ENCODE results near the gene SCEL.

The SCEL gene

GRCh38 chr13:77529501-77529840 is 6.0 kb upstream of the SCEL start:
- TF ChIP-seq GATA1 (IDR thresholded peaks at IDR 0.05; ENCODE audit: low read depth, low read length), result no peak
- no peak for TF ChIP-seq POLR2A (IDR thresholded peaks at IDR 0.05; ENCODE audit: low read length)
- DNase-seq, result no peak

- DNase-seq, result no peak
- TF ChIP-seq POLR2A (IDR thresholded peaks at IDR 0.05; ENCODE audit: low read length) (no peak), GATA1 (IDR thresholded peaks at IDR 0.05; ENCODE audit: low read depth, low read length) (no peak)
These were observed 4.6 kb upstream of the SCEL start for GRCh38 chr13:77530875-77531274.

- TF ChIP-seq GATA1 (IDR thresholded peaks at IDR 0.05; ENCODE audit: low read depth, low read length) (no peak), POLR2A (IDR thresholded peaks at IDR 0.05; ENCODE audit: low read length) (no peak)
- DNase-seq, result no peak
These were observed 2.5 kb upstream of the SCEL start for GRCh38 chr13:77532983-77533382.

- no peak for DNase-seq
- TF ChIP-seq GATA1 (IDR thresholded peaks at IDR 0.05; ENCODE audit: low read depth, low read length), result no peak
- TF ChIP-seq POLR2A (IDR thresholded peaks at IDR 0.05; ENCODE audit: low read length), result no peak
These were observed 1.4 kb upstream of the SCEL start for GRCh38 chr13:77533875-77534788.

GRCh38 chr13:77536358-77536757 is 852 bp downstream of the SCEL start:
- TF ChIP-seq POLR2A (IDR thresholded peaks at IDR 0.05; ENCODE audit: low read length) (no peak), GATA1 (IDR thresholded peaks at IDR 0.05; ENCODE audit: low read depth, low read length) (no peak)
- no peak for DNase-seq

GRCh38 chr13:77537289-77537919 is 1.9 kb downstream of the SCEL start:
- no peak for DNase-seq
- TF ChIP-seq GATA1 (IDR thresholded peaks at IDR 0.05; ENCODE audit: low read depth, low read length) (no peak), POLR2A (IDR thresholded peaks at IDR 0.05; ENCODE audit: low read length) (no peak)

GRCh38 chr13:77543711-77544110 is 8.2 kb downstream of the SCEL start:
- no peak for DNase-seq
- TF ChIP-seq POLR2A (IDR thresholded peaks at IDR 0.05; ENCODE audit: low read length) (no peak), GATA1 (IDR thresholded peaks at IDR 0.05; ENCODE audit: low read depth, low read length) (no peak)

GRCh38 chr13:77544355-77544754 is 8.8 kb downstream of the SCEL start:
- DNase-seq, result no peak
- TF ChIP-seq POLR2A (IDR thresholded peaks at IDR 0.05; ENCODE audit: low read length) (no peak), GATA1 (IDR thresholded peaks at IDR 0.05; ENCODE audit: low read depth, low read length) (no peak)

GRCh38 chr13:77544758-77545338 is 9.3 kb downstream of the SCEL start:
- TF ChIP-seq POLR2A (IDR thresholded peaks at IDR 0.05; ENCODE audit: low read length) (no peak), GATA1 (IDR thresholded peaks at IDR 0.05; ENCODE audit: low read depth, low read length) (no peak)
- DNase-seq, result no peak

GRCh38 chr13:77545626-77546412 is 10.3 kb downstream of the SCEL start:
- no peak for TF ChIP-seq POLR2A (IDR thresholded peaks at IDR 0.05; ENCODE audit: low read length)
- TF ChIP-seq GATA1 (IDR thresholded peaks at IDR 0.05; ENCODE audit: low read depth, low read length), result no peak
- DNase-seq, result no peak

- TF ChIP-seq GATA1 (IDR thresholded peaks at IDR 0.05; ENCODE audit: low read depth, low read length) (no peak), POLR2A (IDR thresholded peaks at IDR 0.05; ENCODE audit: low read length) (no peak)
- DNase-seq, result no peak
These were observed 12.6 kb downstream of the SCEL start for GRCh38 chr13:77548095-77548494.

- no peak for DNase-seq
- TF ChIP-seq GATA1 (IDR thresholded peaks at IDR 0.05; ENCODE audit: low read depth, low read length) (no peak), POLR2A (IDR thresholded peaks at IDR 0.05; ENCODE audit: low read length) (no peak)
These were observed 13.1 kb downstream of the SCEL start for GRCh38 chr13:77548594-77548993.

GRCh38 chr13:77554069-77554468 is 18.6 kb downstream of the SCEL start:
- TF ChIP-seq POLR2A (IDR thresholded peaks at IDR 0.05; ENCODE audit: low read length), result no peak
- no peak for TF ChIP-seq GATA1 (IDR thresholded peaks at IDR 0.05; ENCODE audit: low read depth, low read length)
- no peak for DNase-seq

GRCh38 chr13:77555246-77555645 is 19.7 kb downstream of the SCEL start:
- TF ChIP-seq GATA1 (IDR thresholded peaks at IDR 0.05; ENCODE audit: low read depth, low read length) (no peak), POLR2A (IDR thresholded peaks at IDR 0.05; ENCODE audit: low read length) (no peak)
- no peak for DNase-seq
